Measurements from ENCODE around the gene TSPOAP1. TPM values are rescaled to one million over a fixed set of nuclear protein-coding genes. Genes with fewer than 3 reads are reported as not detected.

The TSPOAP1 gene
- total RNA-seq, 1 donor from 2014 or later = 31.4 TPM

GRCh38 chr17:58329035-58329809 lies 627 bp upstream of the TSPOAP1 start:
- peaks cover 2% of the 10 kb centered on the region for H3K27me3 Mint-ChIP-seq (ENCODE audit: insufficient read depth)
- intact Hi-C loops (cut with micrococcal nuclease) = loop anchor here (1.0 to 2.0 kb wide), 8 partner anchors 9 to 246 kb away; partner anchors contain the start of genes DYNLL2, MKS1 and SUPT4H1
- no peaks in the 10 kb centered on the region for H3K9me3 Mint-ChIP-seq
- H3K4me3 Mint-ChIP-seq = peak overlapping the region; percentile 100
- H3K36me3 Mint-ChIP-seq (ENCODE audit: low read depth) = peaks cover 40% of the 10 kb centered on the region
- H3K27ac Mint-ChIP-seq = peak overlapping the region; percentile 93
- H3K4me1 Mint-ChIP-seq (ENCODE audit: low read depth) = peaks cover 45% of the 10 kb centered on the region
- DNase-seq (ENCODE audit: low spot score) = peak; percentile 81

DNA sequence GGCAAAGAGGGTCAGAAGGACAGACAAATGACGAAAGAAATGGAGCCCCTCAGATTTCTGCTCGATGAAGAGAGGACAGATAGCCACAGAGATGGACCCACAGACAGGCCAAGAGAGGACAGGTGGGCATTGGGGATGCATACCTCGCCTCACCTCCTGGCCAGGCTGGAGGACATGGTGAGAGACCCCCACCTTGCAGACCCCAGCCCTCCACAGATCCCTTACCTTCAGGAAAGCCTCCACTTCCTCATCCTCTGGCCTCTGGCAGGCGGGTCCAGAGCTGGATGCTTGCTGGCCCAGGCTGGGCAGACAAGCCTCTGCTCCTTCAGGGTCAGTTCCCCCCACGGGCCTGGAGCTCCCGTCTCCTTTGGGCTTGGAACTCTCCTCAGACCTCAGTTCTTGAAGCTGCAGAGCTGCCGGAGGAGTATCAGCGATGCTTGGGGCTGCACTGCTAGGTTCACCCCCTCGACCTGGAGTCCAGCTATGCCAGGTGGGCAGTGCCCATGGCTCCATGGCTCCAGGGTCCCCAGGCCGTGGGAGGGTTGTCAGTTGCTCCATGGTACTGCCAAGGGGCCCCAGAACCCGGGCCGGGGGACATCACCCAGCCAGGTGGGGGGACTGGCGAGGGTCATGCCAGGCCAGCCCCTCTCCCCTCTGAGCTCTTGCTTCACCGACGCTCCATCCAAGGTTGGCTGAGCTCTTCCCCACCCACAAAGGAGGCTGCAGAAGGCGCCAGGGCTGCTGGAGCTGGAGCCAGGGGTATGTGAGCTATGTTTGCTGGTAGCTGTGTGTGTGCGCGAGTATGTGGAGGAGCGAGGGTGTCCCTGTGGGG lies 1.0 kb downstream of the TSPOAP1 start:
- peaks cover 44% of the 10 kb centered on the region for H3K4me1 Mint-ChIP-seq (ENCODE audit: low read depth)
- peak overlapping the region; percentile 100 for H3K4me3 Mint-ChIP-seq
- no peaks in the 10 kb centered on the region for H3K27me3 Mint-ChIP-seq (ENCODE audit: insufficient read depth)
- intact Hi-C loops (cut with micrococcal nuclease) = loop anchor here (1.0 to 2.0 kb wide), 3 partner anchors 90 to 245 kb away; partner anchors contain the start of genes DYNLL2, MKS1 and RNF43
- no peak for DNase-seq (ENCODE audit: low spot score)
- H3K9me3 Mint-ChIP-seq = no peaks in the 10 kb centered on the region
- H3K36me3 Mint-ChIP-seq (ENCODE audit: low read depth) = peaks cover 41% of the 10 kb centered on the region
- H3K27ac Mint-ChIP-seq = peak overlapping the region; percentile 93

DNA sequence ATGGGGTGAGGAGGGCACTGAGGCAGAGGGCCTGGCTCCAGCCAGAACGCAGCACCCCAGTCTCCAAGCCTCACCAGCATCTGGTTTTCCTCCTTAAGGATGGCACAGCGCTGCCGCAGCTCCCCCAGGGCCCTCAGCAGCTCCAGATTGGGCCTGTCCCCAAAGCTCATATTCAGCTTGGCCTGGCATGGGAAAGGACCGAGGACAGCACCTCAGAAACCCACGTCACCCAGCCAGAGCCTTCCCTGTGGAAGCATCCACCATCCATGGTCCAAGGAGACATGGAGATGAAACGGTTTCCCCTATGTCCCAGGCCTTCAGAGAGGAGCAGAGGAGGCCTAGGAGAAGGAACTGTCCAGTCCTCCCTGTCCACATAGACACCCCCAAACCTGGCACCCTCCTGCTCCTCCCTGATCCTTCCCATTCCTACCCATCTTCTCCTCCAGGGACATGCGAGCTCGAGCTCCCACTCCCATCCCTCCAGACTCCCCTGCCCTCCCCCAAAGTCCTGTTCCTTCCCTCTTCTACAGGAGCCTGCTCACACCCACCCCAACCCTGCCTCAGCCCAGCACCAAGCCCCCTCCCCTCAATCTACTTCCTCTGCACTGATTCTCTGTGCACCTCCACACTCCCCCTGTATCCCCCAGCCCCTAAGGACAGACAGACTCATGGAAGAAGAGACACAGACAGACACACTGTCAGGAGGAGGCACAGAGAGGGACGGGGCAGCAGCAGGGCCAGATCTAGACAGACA lies 1.8 kb downstream of the TSPOAP1 start:
- intact Hi-C loops (cut with micrococcal nuclease) = no loop called here
- Mint-ChIP-seq H3K27me3 (ENCODE audit: insufficient read depth) (no peaks in the 10 kb centered on the region), H3K4me1 (ENCODE audit: low read depth) (peaks cover 44% of the 10 kb centered on the region), H3K36me3 (ENCODE audit: low read depth) (peaks cover 43% of the 10 kb centered on the region), H3K9me3 (no peaks in the 10 kb centered on the region), H3K4me3 (peak overlapping the region; percentile 62), H3K27ac (peak overlapping the region; percentile 75)
- DNase-seq (ENCODE audit: low spot score) = no peak

- Mint-ChIP-seq H3K36me3 (ENCODE audit: low read depth) (peaks cover 39% of the 10 kb centered on the region), H3K9me3 (no peaks in the 10 kb centered on the region), H3K4me1 (ENCODE audit: low read depth) (peaks cover 44% of the 10 kb centered on the region)
These were observed 2.6 kb downstream of the TSPOAP1 start for GRCh38 chr17:58325976-58326468.

GRCh38 chr17:58325289-58325726 lies 3.3 kb downstream of the TSPOAP1 start:
- H3K27ac Mint-ChIP-seq = peak overlapping the region; percentile 29
- intact Hi-C loops (cut with micrococcal nuclease) = no loop called here

More at GRCh38 chr17:58325976-58326468, 2.6 kb downstream of the TSPOAP1 start:
- peak overlapping the region; percentile 75 for H3K27ac Mint-ChIP-seq
- intact Hi-C loops (cut with micrococcal nuclease) = no loop called here
- no peaks in the 10 kb centered on the region for H3K27me3 Mint-ChIP-seq (ENCODE audit: insufficient read depth)
- DNase-seq (ENCODE audit: low spot score) = no peak
- H3K4me3 Mint-ChIP-seq = no peak overlapping the region

GRCh38 chr17:58324409-58325288 lies 3.9 kb downstream of the TSPOAP1 start:
- Mint-ChIP-seq H3K9me3 (no peaks in the 10 kb centered on the region), H3K27me3 (ENCODE audit: insufficient read depth) (no peaks in the 10 kb centered on the region), H3K4me3 (no peak overlapping the region), H3K4me1 (ENCODE audit: low read depth) (peaks cover 40% of the 10 kb centered on the region), H3K27ac (peak overlapping the region; percentile 29), H3K36me3 (ENCODE audit: low read depth) (peaks cover 33% of the 10 kb centered on the region)
- intact Hi-C loops (cut with micrococcal nuclease) = no loop called here
- no peak for DNase-seq (ENCODE audit: low spot score)

More at GRCh38 chr17:58325289-58325726, 3.3 kb downstream of the TSPOAP1 start:
- Mint-ChIP-seq H3K27me3 (ENCODE audit: insufficient read depth) (no peaks in the 10 kb centered on the region), H3K4me1 (ENCODE audit: low read depth) (peaks cover 42% of the 10 kb centered on the region), H3K36me3 (ENCODE audit: low read depth) (peaks cover 35% of the 10 kb centered on the region), H3K9me3 (no peaks in the 10 kb centered on the region), H3K4me3 (no peak overlapping the region)
- DNase-seq (ENCODE audit: low spot score) = no peak

GRCh38 chr17:58324056-58324408 lies 4.6 kb downstream of the TSPOAP1 start:
- intact Hi-C loops (cut with micrococcal nuclease) = no loop called here
- H3K9me3 Mint-ChIP-seq = no peaks in the 10 kb centered on the region
- H3K4me1 Mint-ChIP-seq (ENCODE audit: low read depth) = peaks cover 35% of the 10 kb centered on the region
- DNase-seq (ENCODE audit: low spot score) = no peak
- no peaks in the 10 kb centered on the region for H3K27me3 Mint-ChIP-seq (ENCODE audit: insufficient read depth)
- no peak overlapping the region for H3K27ac Mint-ChIP-seq
- H3K36me3 Mint-ChIP-seq (ENCODE audit: low read depth) = peaks cover 32% of the 10 kb centered on the region
- no peak overlapping the region for H3K4me3 Mint-ChIP-seq

DNA sequence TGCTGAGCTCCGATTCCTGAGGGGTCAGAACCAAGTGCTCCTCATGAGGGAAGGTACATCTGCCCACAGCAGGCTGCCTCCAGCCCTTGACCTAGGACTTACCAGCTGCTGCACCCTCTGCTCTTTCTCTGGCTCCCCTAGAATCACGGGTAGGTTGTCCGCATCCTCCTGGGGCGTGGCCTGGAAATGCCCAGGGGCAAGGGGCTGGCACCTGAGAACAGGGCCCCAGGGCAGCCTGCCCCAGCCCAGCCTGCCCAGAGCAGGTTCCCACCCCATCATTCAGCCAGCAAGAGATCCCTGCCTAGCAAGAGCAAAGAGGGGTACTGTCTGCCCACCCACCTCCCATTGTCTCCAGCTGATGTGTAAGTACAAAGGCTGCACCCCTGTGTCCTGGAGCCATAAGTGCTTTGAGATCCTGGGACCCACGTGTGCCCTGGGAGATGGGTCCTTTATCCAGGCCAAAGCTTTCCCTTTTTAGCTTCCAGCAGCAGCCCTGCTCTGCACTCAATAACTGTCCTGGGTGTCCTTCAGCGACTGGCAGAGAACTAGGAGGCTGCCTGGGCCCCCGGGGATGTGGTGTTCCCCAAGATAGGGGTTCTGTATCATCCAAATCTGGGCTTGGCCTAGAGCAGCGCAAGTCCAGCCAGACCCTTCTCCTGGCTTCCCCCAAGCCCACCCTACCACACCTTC lies 5.1 kb downstream of the TSPOAP1 start:
- peaks cover 31% of the 10 kb centered on the region for H3K4me1 Mint-ChIP-seq (ENCODE audit: low read depth)
- H3K9me3 Mint-ChIP-seq = no peaks in the 10 kb centered on the region
- H3K36me3 Mint-ChIP-seq (ENCODE audit: low read depth) = peaks cover 29% of the 10 kb centered on the region
- intact Hi-C loops (cut with micrococcal nuclease) = no loop called here
- DNase-seq (ENCODE audit: low spot score) = no peak
- H3K27ac Mint-ChIP-seq = peak overlapping the region; percentile 59
- no peak overlapping the region for H3K4me3 Mint-ChIP-seq
- H3K27me3 Mint-ChIP-seq (ENCODE audit: insufficient read depth) = no peaks in the 10 kb centered on the region

DNA sequence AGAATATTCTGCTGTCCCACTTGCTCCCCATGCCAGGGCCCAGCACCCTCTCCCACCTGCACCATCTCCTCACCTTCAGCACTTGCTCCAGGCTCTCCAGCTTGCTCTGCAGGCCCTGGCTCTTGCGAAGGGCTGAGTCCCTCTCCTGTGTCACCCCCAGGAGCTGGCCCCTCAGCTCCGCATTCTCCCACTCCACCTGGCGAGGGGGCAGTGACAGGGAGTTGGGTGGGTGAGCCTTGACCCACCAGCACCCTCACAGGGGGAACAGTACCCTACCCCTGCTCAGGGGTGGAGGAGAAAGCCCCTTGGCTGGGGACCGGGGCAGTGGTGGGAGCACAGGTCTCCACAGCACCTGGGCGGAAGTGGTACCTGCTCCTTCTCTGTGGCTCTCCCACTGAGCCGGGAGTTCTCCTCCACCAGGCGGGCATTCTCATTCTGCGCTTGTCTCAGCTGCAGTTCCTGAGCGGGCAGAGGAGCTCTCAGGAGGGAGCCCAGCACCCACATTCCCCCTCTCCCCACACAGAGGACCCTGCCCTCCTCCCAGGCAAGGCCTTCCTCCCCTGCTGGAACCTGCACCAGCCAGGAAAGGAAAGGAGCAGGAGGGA lies 5.9 kb downstream of the TSPOAP1 start:
- Mint-ChIP-seq H3K27me3 (ENCODE audit: insufficient read depth) (no peaks in the 10 kb centered on the region), H3K4me1 (ENCODE audit: low read depth) (peaks cover 26% of the 10 kb centered on the region), H3K27ac (no peak overlapping the region), H3K4me3 (no peak overlapping the region), H3K36me3 (ENCODE audit: low read depth) (peaks cover 31% of the 10 kb centered on the region), H3K9me3 (no peaks in the 10 kb centered on the region)
- intact Hi-C loops (cut with micrococcal nuclease) = no loop called here
- no peak for DNase-seq (ENCODE audit: low spot score)

- H3K36me3 Mint-ChIP-seq (ENCODE audit: low read depth) = peaks cover 36% of the 10 kb centered on the region
- no peaks in the 10 kb centered on the region for H3K9me3 Mint-ChIP-seq
- peaks cover 27% of the 10 kb centered on the region for H3K4me1 Mint-ChIP-seq (ENCODE audit: low read depth)
- no peak overlapping the region for H3K4me3 Mint-ChIP-seq
- peak overlapping the region; percentile 80 for H3K27ac Mint-ChIP-seq
- H3K27me3 Mint-ChIP-seq (ENCODE audit: insufficient read depth) = no peaks in the 10 kb centered on the region
- no peak for DNase-seq (ENCODE audit: low spot score)
- intact Hi-C loops (cut with micrococcal nuclease) = no loop called here
These were observed 6.7 kb downstream of the TSPOAP1 start for GRCh38 chr17:58321571-58322525.
